Measurements from ENCODE around the gene TOR4A.

GRCh38 chr9:137319739-137320551 lies 42.4 kb downstream of the TOR4A start:
- no peak for TF ChIP-seq CTCF (conservative IDR thresholded peaks at IDR 0.05; ENCODE audit: low read length)
- TF ChIP-seq EZH2phosphoT487 (IDR thresholded peaks at IDR 0.05; ENCODE audit: borderline replicate concordance, low read depth, low read length): no peak
